Astrocyte (in vitro differentiated cells and primary cell): ENCODE measurements around the gene FAM217A. TPM values are rescaled to one million over a fixed set of nuclear protein-coding genes. Genes with fewer than 3 reads are reported as not detected.

Source experiments
- DNase-seq: peaks from one replicate; pipeline ENCODE4 v3.0.0-alpha.2; 2010; ENCODE audit warnings: low read depth
- FAIRE-seq: peaks from 2 replicates; lab custom pipeline; 2011; peaks lifted over from hg19 to GRCh38; lab: Jason Lieb, UNC
- H2AFZ ChIP-seq: 2 replicates; pipeline ENCODE4 v1.6.0; 2012; ENCODE audit warnings: low read depth, low read length, inconsistent platforms
- H3K27ac ChIP-seq: 2 replicates; pipeline ENCODE4 v1.5.1; 2011; ENCODE audit warnings: low read depth, low read length, inconsistent platforms
- H3K27me3 ChIP-seq: 2 replicates; pipeline ENCODE4 v1.6.0; 2011; ENCODE audit warnings: low read length, inconsistent platforms; ENCODE audit not compliant: insufficient read depth
- H3K36me3 ChIP-seq: 2 replicates; pipeline ENCODE4 v1.5.1; 2011; ENCODE audit warnings: low read length, inconsistent platforms; ENCODE audit not compliant: insufficient read depth
- H3K4me1 ChIP-seq: 2 replicates; pipeline ENCODE4 v1.5.1; 2011; ENCODE audit warnings: low read length, inconsistent platforms; ENCODE audit not compliant: insufficient read depth
- H3K4me2 ChIP-seq: 2 replicates; pipeline ENCODE4 v1.6.0; 2012; ENCODE audit warnings: low read length, inconsistent platforms
- H3K4me3 ChIP-seq: 2 replicates; pipeline ENCODE4 v1.5.1; 2011; ENCODE audit warnings: low read depth, mild to moderate bottlenecking, low read length, inconsistent platforms; ENCODE audit not compliant: insufficient read depth
- H3K79me2 ChIP-seq: 2 replicates; pipeline ENCODE4 v1.6.0; 2012; ENCODE audit warnings: mild to moderate bottlenecking, low read length, inconsistent platforms; ENCODE audit not compliant: insufficient read depth
- H3K9ac ChIP-seq: 2 replicates; pipeline ENCODE4 v1.6.0; 2012; ENCODE audit warnings: mild to moderate bottlenecking, low read length, inconsistent platforms
- H3K9me3 ChIP-seq: 2 replicates; pipeline ENCODE4 v1.5.1; 2012; ENCODE audit warnings: low read depth, mild to moderate bottlenecking, low read length, inconsistent platforms; ENCODE audit not compliant: insufficient read depth
- H4K20me1 ChIP-seq: 2 replicates; pipeline ENCODE4 v1.6.0; 2012; ENCODE audit warnings: low read length, inconsistent platforms; ENCODE audit not compliant: insufficient read depth
- H3K27ac Mint-ChIP-seq: one replicate; pipeline ENCODE4 v1.8.0; 2021; ENCODE audit warnings: mild to moderate bottlenecking, mixed read lengths; ENCODE audit not compliant: unreplicated experiment
- H3K27me3 Mint-ChIP-seq: one replicate; pipeline ENCODE4 v1.8.0; 2021; ENCODE audit warnings: low read depth, mixed read lengths; ENCODE audit not compliant: unreplicated experiment
- H3K36me3 Mint-ChIP-seq: one replicate; pipeline ENCODE4 v1.8.0; 2021; ENCODE audit warnings: low read depth, mixed read lengths; ENCODE audit not compliant: unreplicated experiment
- H3K4me1 Mint-ChIP-seq: one replicate; pipeline ENCODE4 v1.8.0; 2021; ENCODE audit warnings: low read depth, mixed read lengths; ENCODE audit not compliant: unreplicated experiment
- H3K4me3 Mint-ChIP-seq: one replicate; pipeline ENCODE4 v1.8.0; 2021; ENCODE audit warnings: mild to moderate bottlenecking, moderate library complexity, mixed read lengths; ENCODE audit not compliant: unreplicated experiment
- H3K9me3 Mint-ChIP-seq: one replicate; pipeline ENCODE4 v1.8.0; 2021; ENCODE audit warnings: mild to moderate bottlenecking, mixed read lengths; ENCODE audit not compliant: unreplicated experiment
- EZH2 ChIP-seq: IDR thresholded peaks from 2 replicates; pipeline ENCODE4 v1.6.1; 2012; ENCODE audit warnings: mild to moderate bottlenecking, low read length, inconsistent platforms; ENCODE audit not compliant: insufficient read depth
- total RNA-seq: library from RNA; stranded (reverse); gene quantifications from 2 replicates; pipeline ENCODE4 v1.2.1, GENCODE V29; 2021
- TF ChIP-seq, protein P1 (sequence below): IDR thresholded peaks from 2 replicates; pipeline ENCODE4 v1.5.1; 2011; ENCODE audit warnings: low read depth, mild to moderate bottlenecking, inconsistent platforms, low read length, moderate library complexity; ENCODE audit not compliant: insufficient read depth

FAM217A gene
- total RNA-seq, 1 donor from 2014 or later, result not detected

DNA sequence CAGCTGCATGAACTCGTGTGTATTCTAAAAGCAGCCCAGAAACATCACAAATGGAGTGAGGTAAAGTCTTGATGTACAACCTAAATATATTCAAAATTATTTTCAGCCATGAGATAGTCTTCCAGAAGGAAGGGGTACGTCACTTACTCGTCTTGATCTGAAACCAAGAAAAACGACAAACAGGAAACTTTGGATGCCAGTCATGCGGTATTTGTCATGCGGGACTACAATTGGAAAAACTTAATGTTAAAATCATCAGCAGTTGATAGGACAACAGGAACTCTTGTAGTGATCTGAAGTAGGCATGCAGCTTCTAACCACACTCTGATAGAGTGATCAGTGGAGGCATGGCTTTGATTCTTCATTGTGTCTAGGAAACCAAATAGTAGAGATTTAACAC, 29.7 kb downstream of the FAM217A start:
- no peaks in the 10 kb centered on the region for H3K4me1 Mint-ChIP-seq
- H3K9me3 Mint-ChIP-seq, result no peaks in the 10 kb centered on the region
- no peaks in the 10 kb centered on the region for H3K4me1 ChIP-seq
- H3K9ac ChIP-seq, result no peak overlapping the region
- no peak overlapping the region for H3K27ac Mint-ChIP-seq
- H3K36me3 Mint-ChIP-seq, result peaks cover 12% of the 10 kb centered on the region
- no peaks in the 10 kb centered on the region for H3K27me3 ChIP-seq
- FAIRE-seq, result no peak
- H4K20me1 ChIP-seq, result peaks cover 14% of the 10 kb centered on the region
- peaks cover 58% of the 10 kb centered on the region for H3K36me3 ChIP-seq
- no peak overlapping the region for H2AFZ ChIP-seq
- peaks cover 16% of the 10 kb centered on the region for H3K79me2 ChIP-seq
- H3K27ac ChIP-seq, result no peak overlapping the region
- TF ChIP-seq EZH2, result no peak
- TF ChIP-seq, protein P1, sequence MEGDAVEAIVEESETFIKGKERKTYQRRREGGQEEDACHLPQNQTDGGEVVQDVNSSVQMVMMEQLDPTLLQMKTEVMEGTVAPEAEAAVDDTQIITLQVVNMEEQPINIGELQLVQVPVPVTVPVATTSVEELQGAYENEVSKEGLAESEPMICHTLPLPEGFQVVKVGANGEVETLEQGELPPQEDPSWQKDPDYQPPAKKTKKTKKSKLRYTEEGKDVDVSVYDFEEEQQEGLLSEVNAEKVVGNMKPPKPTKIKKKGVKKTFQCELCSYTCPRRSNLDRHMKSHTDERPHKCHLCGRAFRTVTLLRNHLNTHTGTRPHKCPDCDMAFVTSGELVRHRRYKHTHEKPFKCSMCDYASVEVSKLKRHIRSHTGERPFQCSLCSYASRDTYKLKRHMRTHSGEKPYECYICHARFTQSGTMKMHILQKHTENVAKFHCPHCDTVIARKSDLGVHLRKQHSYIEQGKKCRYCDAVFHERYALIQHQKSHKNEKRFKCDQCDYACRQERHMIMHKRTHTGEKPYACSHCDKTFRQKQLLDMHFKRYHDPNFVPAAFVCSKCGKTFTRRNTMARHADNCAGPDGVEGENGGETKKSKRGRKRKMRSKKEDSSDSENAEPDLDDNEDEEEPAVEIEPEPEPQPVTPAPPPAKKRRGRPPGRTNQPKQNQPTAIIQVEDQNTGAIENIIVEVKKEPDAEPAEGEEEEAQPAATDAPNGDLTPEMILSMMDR, result no peak
- no peak overlapping the region for H3K4me3 Mint-ChIP-seq
- DNase-seq, result no peak
- no peaks in the 10 kb centered on the region for H3K27me3 Mint-ChIP-seq
- no peak overlapping the region for H3K4me3 ChIP-seq
- H3K9me3 ChIP-seq, result no peaks in the 10 kb centered on the region
- no peak overlapping the region for H3K4me2 ChIP-seq

DNA sequence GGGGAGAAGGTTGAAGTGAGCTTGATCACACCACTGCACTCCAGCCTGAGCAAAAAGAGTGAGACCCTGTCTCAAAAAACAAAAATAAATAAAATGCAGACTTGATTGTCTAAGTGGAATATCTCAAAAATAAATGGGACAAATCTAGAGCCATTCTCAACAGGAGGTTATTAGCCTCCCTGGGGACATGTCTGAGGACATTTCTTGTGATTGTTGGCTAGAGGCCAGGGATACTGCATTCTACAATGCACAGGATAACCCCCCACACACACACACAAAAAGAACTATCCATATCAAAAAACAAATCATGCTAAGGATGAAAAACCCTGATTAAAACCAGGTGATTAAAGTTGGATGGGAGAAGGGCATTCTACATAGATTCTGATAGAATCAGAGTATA, 37.5 kb downstream of the FAM217A start:
- peaks cover 58% of the 10 kb centered on the region for H4K20me1 ChIP-seq
- Mint-ChIP-seq H3K27me3 (no peaks in the 10 kb centered on the region), H3K9me3 (no peaks in the 10 kb centered on the region), H3K4me3 (no peak overlapping the region), H3K27ac (no peak overlapping the region), H3K36me3 (peaks cover 11% of the 10 kb centered on the region), H3K4me1 (peaks cover 19% of the 10 kb centered on the region)
- H3K4me1 ChIP-seq, result no peaks in the 10 kb centered on the region
- H3K36me3 ChIP-seq, result peaks cover 71% of the 10 kb centered on the region
- TF ChIP-seq EZH2, result no peak
- TF ChIP-seq, protein P1, result no peak
- no peak overlapping the region for H3K4me3 ChIP-seq
- H3K79me2 ChIP-seq, result peaks cover 64% of the 10 kb centered on the region
- no peak for DNase-seq
- no peaks in the 10 kb centered on the region for H3K27me3 ChIP-seq
- FAIRE-seq, result no peak
- H3K9ac ChIP-seq, result no peak overlapping the region
- H3K9me3 ChIP-seq, result no peaks in the 10 kb centered on the region
- H3K4me2 ChIP-seq, result no peak overlapping the region
- H3K27ac ChIP-seq, result no peak overlapping the region
- H2AFZ ChIP-seq, result no peak overlapping the region

DNA sequence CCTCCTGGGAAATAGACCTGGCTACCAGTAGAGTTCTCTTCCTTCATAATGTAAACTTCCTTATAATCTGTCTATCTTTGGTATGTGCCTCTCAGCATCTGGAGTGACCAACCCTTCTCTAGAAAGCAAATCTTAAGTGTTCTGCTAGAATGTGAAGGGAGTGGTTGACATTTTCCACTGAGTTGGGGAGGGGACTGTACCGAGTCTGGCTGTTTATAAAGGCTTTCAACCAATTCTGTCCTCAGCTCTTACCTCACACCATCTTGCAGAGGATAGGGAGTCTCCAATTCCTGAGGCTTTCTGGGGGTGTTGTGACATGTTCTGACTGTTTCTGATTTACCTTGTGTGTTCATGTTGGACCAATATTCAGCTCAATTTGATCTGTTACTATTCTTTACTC, 39.6 kb downstream of the FAM217A start:
- Histone ChIP-seq H3K4me3 (no peak overlapping the region), H3K4me2 (no peak overlapping the region), H3K9ac (no peak overlapping the region), H3K79me2 (peaks cover 68% of the 10 kb centered on the region), H3K27me3 (no peaks in the 10 kb centered on the region), H3K4me1 (no peaks in the 10 kb centered on the region), H4K20me1 (peaks cover 60% of the 10 kb centered on the region), H3K27ac (no peak overlapping the region), H3K9me3 (no peaks in the 10 kb centered on the region), H3K36me3 (peaks cover 61% of the 10 kb centered on the region), H2AFZ (no peak overlapping the region)
- Mint-ChIP-seq H3K4me3 (no peak overlapping the region), H3K27me3 (no peaks in the 10 kb centered on the region), H3K9me3 (no peaks in the 10 kb centered on the region), H3K4me1 (peaks cover 19% of the 10 kb centered on the region), H3K36me3 (peaks cover 11% of the 10 kb centered on the region), H3K27ac (no peak overlapping the region)
- FAIRE-seq (no peak), DNase-seq (no peak)
- TF ChIP-seq, protein P1, result no peak
- TF ChIP-seq EZH2, result no peak
